MM.1S (cell line): ENCODE measurements around the gene SEMA6A.

ENCODE experiments used
- DNase-seq: peaks from one replicate; pipeline ENCODE4 v3.0.0-alpha.2; 2015
- H2AFZ ChIP-seq: fragments of 300-600 bp; sonication (generic); 2 replicates; pipeline ENCODE4 v1.6.0; 2016; ENCODE audit warnings: antibody characterized with exemption, low read length
- H3F3A ChIP-seq: fragments of 300-600 bp; sonication (generic); 2 replicates; pipeline ENCODE4 v1.6.1; 2016; ENCODE audit warnings: mild to moderate bottlenecking, antibody characterized with exemption, low read length, moderate library complexity, mixed read lengths; ENCODE audit not compliant: insufficient read depth
- H3K27ac ChIP-seq: fragments of 300-600 bp; sonication (generic); 2 replicates; pipeline ENCODE4 v1.5.1; 2016; ENCODE audit warnings: mild to moderate bottlenecking, low read length
- H3K27me3 ChIP-seq: fragments of 300-600 bp; sonication (generic); replicated peaks from 2 replicates; pipeline ENCODE4 v1.6.0; 2016; ENCODE audit warnings: low read length; ENCODE audit not compliant: insufficient read depth
- H3K36me3 ChIP-seq: fragments of 300-600 bp; sonication (generic); replicated peaks from 2 replicates; pipeline ENCODE4 v1.6.1; 2016; ENCODE audit warnings: mild to moderate bottlenecking, low read length, mixed read lengths; ENCODE audit not compliant: insufficient read depth
- H3K4me1 ChIP-seq: fragments of 300-600 bp; sonication (generic); 2 replicates; pipeline ENCODE4 v1.6.1; 2016; ENCODE audit warnings: low read length, mixed read lengths
- H3K4me2 ChIP-seq: fragments of 300-600 bp; sonication (generic); 2 replicates; pipeline ENCODE4 v1.6.0; 2016; ENCODE audit warnings: low read depth, low read length
- H3K4me3 ChIP-seq: fragments of 300-600 bp; sonication (generic); 2 replicates; pipeline ENCODE4 v1.5.1; 2016; ENCODE audit warnings: low read length, mixed read lengths
- H3K79me2 ChIP-seq: fragments of 300-600 bp; sonication (generic); 2 replicates; pipeline ENCODE4 v1.6.1; 2016; ENCODE audit warnings: mixed run types, low read length, mixed read lengths
- H3K9ac ChIP-seq: fragments of 300-600 bp; sonication (generic); 2 replicates; pipeline ENCODE4 v1.6.1; 2016; ENCODE audit warnings: low read length, mixed read lengths
- H3K9me2 ChIP-seq: fragments of 300-600 bp; sonication (generic); replicated peaks from 2 replicates; pipeline ENCODE4 v1.6.1; 2016; ENCODE audit warnings: mild to moderate bottlenecking, low read length, mixed read lengths; ENCODE audit not compliant: insufficient read depth
- H3K9me3 ChIP-seq: fragments of 300-600 bp; sonication (generic); replicated peaks from 2 replicates; pipeline ENCODE4 v1.6.1; 2016; ENCODE audit warnings: mild to moderate bottlenecking, low read length, mixed read lengths; ENCODE audit not compliant: insufficient read depth
- H4K20me1 ChIP-seq: fragments of 300-600 bp; sonication (generic); 2 replicates; pipeline ENCODE4 v1.6.1; 2016; ENCODE audit warnings: mild to moderate bottlenecking, low read length, moderate library complexity, mixed read lengths; ENCODE audit not compliant: insufficient read depth
- CTCF ChIP-seq: fragments of 300-600 bp; sonication (generic); IDR thresholded peaks from 2 replicates; pipeline ENCODE4 v1.5.1; 2016; ENCODE audit warnings: antibody characterized with exemption, low read length, mixed read lengths
- EZH2 ChIP-seq: fragments of 300-600 bp; sonication (generic); optimal IDR thresholded peaks from 2 replicates; pipeline ENCODE3; 2017; ENCODE audit warnings: low read depth, mild to moderate bottlenecking, antibody characterized with exemption, low read length, mixed read lengths
- EZH2phosphoT487 ChIP-seq: fragments of 300-600 bp; sonication (generic); IDR thresholded peaks from 2 replicates; pipeline ENCODE4 v1.6.1; 2018; ENCODE audit warnings: antibody characterized with exemption, low read length

Gene SEMA6A

GRCh38 chr5:116475338-116475737 is 99.3 kb downstream of the SEMA6A start:
- no peaks in the 10 kb centered on the region for H3F3A ChIP-seq
- H3K79me2 ChIP-seq: no peaks in the 10 kb centered on the region
- no peak overlapping the region for H3K4me2 ChIP-seq
- H2AFZ ChIP-seq: no peak overlapping the region
- no peak for DNase-seq
- no peak overlapping the region for H3K9ac ChIP-seq
- TF ChIP-seq EZH2phosphoT487 (no peak), EZH2 (no peak), CTCF (no peak)
- H4K20me1 ChIP-seq: no peaks in the 10 kb centered on the region
- no peak overlapping the region for H3K27ac ChIP-seq
- no peaks in the 10 kb centered on the region for H3K4me1 ChIP-seq
- no peaks in the 10 kb centered on the region for H3K36me3 ChIP-seq
- H3K27me3 ChIP-seq: no peaks in the 10 kb centered on the region
- H3K9me2 ChIP-seq: no peaks in the 10 kb centered on the region
- H3K4me3 ChIP-seq: no peak overlapping the region
- H3K9me3 ChIP-seq: no peaks in the 10 kb centered on the region

GRCh38 chr5:116473706-116474105 is 100.9 kb downstream of the SEMA6A start:
- H3K36me3 ChIP-seq: no peaks in the 10 kb centered on the region

GRCh38 chr5:116472274-116472673 is 102.3 kb downstream of the SEMA6A start:
- no peaks in the 10 kb centered on the region for H3K36me3 ChIP-seq
- H3K4me1 ChIP-seq: no peaks in the 10 kb centered on the region
- no peaks in the 10 kb centered on the region for H3K9me3 ChIP-seq
- no peak overlapping the region for H3K4me2 ChIP-seq
- no peaks in the 10 kb centered on the region for H3K79me2 ChIP-seq
- TF ChIP-seq CTCF (no peak), EZH2phosphoT487 (no peak), EZH2 (no peak)
- no peaks in the 10 kb centered on the region for H3F3A ChIP-seq
- no peak overlapping the region for H3K9ac ChIP-seq
- H4K20me1 ChIP-seq: no peaks in the 10 kb centered on the region
- no peak overlapping the region for H2AFZ ChIP-seq
- H3K27ac ChIP-seq: no peak overlapping the region
- H3K9me2 ChIP-seq: no peaks in the 10 kb centered on the region
- no peak for DNase-seq
- no peak overlapping the region for H3K4me3 ChIP-seq
- no peaks in the 10 kb centered on the region for H3K27me3 ChIP-seq

More at GRCh38 chr5:116473706-116474105, 100.9 kb downstream of the SEMA6A start:
- no peaks in the 10 kb centered on the region for H3K27me3 ChIP-seq
- H2AFZ ChIP-seq: no peak overlapping the region
- no peaks in the 10 kb centered on the region for H4K20me1 ChIP-seq
- DNase-seq: no peak
- no peaks in the 10 kb centered on the region for H3F3A ChIP-seq
- H3K9me2 ChIP-seq: no peaks in the 10 kb centered on the region
- TF ChIP-seq CTCF (no peak), EZH2phosphoT487 (no peak), EZH2 (no peak)
- H3K4me3 ChIP-seq: no peak overlapping the region
- no peak overlapping the region for H3K27ac ChIP-seq
- no peak overlapping the region for H3K9ac ChIP-seq
- no peak overlapping the region for H3K4me2 ChIP-seq
- no peaks in the 10 kb centered on the region for H3K4me1 ChIP-seq
- H3K9me3 ChIP-seq: no peaks in the 10 kb centered on the region
- H3K79me2 ChIP-seq: no peaks in the 10 kb centered on the region
